Lower leg skin (tissue), 3 donors: ENCODE results near the gene ACACA.

ENCODE experiments used
- POLR2A ChIP-seq, 2 donors: fragments of 450-650 bp; IDR thresholded peaks; one replicate each; pipeline ENCODE4 v1.6.1; 2016 to 2017; ENCODE audit warnings: antibody characterized with exemption in 2 of 2, mild to moderate bottlenecking in 1 of 2, moderate library complexity in 1 of 2
- TF ChIP-seq, protein P1 (sequence below), 3 donors: fragments of 450-650 bp; IDR thresholded peaks; one replicate each; pipeline ENCODE4 v1.5.1; 2016; ENCODE audit warnings: antibody characterized with exemption in 3 of 3, mild to moderate bottlenecking in 3 of 3, moderate library complexity in 2 of 3

DNA sequence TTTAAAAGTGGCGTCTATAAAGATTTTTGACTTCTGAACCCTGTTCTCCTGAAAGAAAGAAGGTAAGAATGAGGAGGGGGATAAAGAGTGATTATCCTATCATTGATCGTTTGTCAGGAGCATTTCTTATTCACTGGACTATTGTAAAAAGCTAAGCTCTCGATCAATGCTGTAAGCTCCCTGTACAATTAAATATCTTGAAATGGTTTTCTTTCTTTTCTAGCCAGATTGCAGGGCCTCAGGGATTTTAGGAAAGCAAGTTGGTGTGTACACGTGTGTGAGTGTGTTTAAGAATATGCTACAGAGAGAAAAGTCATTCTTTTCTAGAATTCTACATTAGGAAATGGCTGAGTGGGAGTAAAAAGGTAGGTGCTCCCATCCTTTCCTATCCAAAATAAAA, 303.4 kb downstream of the ACACA start:
- TF ChIP-seq, protein P1, sequence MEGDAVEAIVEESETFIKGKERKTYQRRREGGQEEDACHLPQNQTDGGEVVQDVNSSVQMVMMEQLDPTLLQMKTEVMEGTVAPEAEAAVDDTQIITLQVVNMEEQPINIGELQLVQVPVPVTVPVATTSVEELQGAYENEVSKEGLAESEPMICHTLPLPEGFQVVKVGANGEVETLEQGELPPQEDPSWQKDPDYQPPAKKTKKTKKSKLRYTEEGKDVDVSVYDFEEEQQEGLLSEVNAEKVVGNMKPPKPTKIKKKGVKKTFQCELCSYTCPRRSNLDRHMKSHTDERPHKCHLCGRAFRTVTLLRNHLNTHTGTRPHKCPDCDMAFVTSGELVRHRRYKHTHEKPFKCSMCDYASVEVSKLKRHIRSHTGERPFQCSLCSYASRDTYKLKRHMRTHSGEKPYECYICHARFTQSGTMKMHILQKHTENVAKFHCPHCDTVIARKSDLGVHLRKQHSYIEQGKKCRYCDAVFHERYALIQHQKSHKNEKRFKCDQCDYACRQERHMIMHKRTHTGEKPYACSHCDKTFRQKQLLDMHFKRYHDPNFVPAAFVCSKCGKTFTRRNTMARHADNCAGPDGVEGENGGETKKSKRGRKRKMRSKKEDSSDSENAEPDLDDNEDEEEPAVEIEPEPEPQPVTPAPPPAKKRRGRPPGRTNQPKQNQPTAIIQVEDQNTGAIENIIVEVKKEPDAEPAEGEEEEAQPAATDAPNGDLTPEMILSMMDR (IDR thresholded peaks at IDR 0.05): no peak
- TF ChIP-seq POLR2A (IDR thresholded peaks at IDR 0.05): no peak
